Right renal pelvis (tissue), 4 donors: ENCODE measurements around the gene ANXA9. TPM values are rescaled to one million over a fixed set of nuclear protein-coding genes. Genes with fewer than 3 reads are reported as not detected.

Source experiments
- DNase-seq, 4 donors: peaks; one replicate each; pipeline ENCODE4 v3.0.0-alpha.2; 2013; ENCODE audit warnings: low read depth in 4 of 4, low spot score in 3 of 4, missing footprints in 1 of 4
- polyA plus RNA-seq, 4 donors: library from polyadenylated mRNA; unstranded; fragments of 120-200 nt; gene quantifications; one replicate each; pipeline ENCODE4 v1.2.1, GENCODE V29; 2013; ENCODE audit not compliant: insufficient read length in 4 of 4

Gene ANXA9
- polyA plus RNA-seq, 4 donors, result 12.6 to 20.2 (median 14.8) TPM

DNA sequence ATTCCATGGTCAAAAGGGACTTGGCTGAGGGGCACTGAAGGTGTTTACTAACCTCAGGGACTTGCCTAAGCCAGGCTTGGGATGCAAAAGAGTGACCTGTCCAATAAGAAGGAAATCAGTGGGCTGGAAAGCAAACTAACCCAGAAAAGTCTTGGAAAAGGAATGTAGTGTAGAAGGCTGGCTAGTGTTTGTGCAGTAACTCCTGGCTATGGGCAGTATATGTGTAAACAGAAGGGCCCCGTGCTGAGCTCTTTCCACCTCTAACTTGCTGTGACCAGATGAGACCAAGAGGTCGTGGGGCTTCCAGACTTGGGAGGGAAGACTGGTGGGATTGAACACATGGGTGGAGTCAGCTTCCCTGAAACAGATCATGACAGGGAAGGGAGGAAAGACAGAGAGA is 20.5 kb downstream of the ANXA9 start:
- DNase-seq, result no peak

DNA sequence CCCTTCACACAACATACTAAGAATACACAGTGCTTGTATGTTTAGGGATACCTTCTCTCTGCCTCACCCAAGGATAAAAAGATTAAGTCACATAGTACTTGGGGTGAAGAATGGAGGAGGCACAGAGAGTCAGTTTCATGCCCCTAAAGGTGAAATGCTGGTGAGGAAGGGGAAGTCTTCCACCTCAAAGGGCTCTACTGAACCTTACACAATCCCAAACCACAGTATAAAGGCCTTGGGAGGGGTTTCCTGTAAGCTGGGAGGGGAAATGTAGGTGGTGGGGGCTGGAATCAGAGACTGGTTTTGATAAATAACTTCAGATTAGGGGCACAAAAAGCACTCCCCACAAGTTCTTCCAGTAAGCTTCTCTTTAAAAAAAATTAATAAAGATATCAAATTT is 21.1 kb downstream of the ANXA9 start:
- DNase-seq, result no peak

GRCh38 chr1:151005729-151006319 is 23.7 kb downstream of the ANXA9 start:
- DNase-seq, result no peak

- DNase-seq, result peak in 3 of 4 donors; percentile 69 to 78 (median 77)
Measured at GRCh38 chr1:151006327-151007052, 24.4 kb downstream of the ANXA9 start, which contains the start of gene MINDY1. Gene MINDY1, minus strand, starts transcription at chr1:151006902. Its CDS starts 4,285 bp downstream, at chr1:151002617.

DNA sequence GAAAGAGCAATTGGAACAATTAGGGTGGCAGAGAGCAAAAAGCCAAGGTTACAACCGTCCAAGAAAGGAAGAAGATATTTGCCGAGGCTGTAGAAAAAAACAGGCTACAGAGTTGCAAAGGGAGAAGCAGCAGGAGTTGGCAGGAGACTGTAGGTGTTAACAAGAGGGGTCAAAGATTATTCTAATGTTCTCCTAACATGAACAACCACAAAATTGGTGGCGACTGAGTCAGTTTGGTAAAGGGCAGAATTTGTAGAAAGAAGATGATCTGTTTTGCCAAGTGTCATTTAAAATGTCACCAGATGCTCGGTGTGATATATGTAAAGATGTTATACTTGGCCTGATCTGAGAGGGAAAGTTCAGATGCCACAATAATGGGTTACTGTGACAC is 25.8 kb downstream of the ANXA9 start:
- DNase-seq, result no peak

GRCh38 chr1:151008244-151009205 is 26.4 kb downstream of the ANXA9 start, which contains the start of gene PRUNE1:
Gene PRUNE1, plus strand, starts transcription at chr1:151008449. Its CDS starts 184 bp downstream, at chr1:151008633.
- DNase-seq, result peak; percentile 93 to 96 (median 94)

- DNase-seq, result no peak
Measured at GRCh38 chr1:151009206-151009587, 27.1 kb downstream of the ANXA9 start.

- no peak for DNase-seq
Measured at GRCh38 chr1:151009674-151010345, 27.7 kb downstream of the ANXA9 start.

DNA sequence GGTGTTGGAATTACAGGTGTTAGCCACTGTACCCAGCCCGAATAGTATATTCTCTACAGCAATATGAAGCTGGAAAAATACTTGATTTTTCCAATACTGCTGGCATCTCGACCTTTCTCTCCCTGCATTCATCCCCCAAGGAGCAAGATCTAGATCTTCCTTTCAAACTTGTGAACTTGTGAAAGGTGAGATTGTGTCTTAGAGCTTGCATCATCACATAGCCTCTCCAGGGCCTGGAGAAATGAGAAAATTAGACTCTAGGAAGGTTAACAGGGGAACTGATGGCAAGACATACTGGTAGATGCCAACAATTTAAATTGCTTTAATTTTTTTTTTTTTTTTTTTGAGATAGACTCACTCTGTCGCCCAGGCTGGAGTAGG is 28.2 kb downstream of the ANXA9 start:
- no peak for DNase-seq

DNA sequence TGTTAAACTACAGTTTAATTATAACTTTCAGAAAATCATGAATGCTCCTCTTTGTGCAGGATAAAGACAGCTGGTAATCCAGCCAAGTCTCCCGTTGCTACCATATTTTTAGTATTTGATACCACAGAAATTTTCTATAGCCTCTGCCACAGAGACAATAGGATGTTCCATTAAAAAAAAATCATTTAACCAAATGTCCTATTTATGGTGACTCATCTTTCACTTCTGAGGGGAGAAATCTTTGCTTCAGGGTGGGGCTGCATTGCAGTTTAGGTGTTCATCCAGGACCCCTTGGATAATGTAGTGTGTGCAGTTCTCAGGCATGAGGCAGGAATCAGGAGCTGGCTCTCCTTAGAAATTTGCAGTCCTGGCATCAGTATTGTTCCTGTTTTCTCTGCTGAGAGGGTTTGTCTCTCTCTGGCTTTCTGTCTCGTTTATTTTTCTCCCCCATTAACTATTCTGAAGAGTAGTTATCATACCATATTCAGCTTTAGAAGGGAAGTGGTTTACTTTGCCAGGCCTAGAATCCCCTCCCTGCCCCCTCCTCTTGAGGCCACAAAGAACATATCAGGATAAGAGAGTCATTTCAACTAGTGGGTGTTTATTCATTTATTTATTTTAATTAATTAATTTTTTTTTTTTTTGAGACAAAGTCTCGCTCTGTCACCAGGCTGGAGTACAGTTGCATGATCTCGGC is 29.2 kb downstream of the ANXA9 start:
- DNase-seq, result no peak

DNA sequence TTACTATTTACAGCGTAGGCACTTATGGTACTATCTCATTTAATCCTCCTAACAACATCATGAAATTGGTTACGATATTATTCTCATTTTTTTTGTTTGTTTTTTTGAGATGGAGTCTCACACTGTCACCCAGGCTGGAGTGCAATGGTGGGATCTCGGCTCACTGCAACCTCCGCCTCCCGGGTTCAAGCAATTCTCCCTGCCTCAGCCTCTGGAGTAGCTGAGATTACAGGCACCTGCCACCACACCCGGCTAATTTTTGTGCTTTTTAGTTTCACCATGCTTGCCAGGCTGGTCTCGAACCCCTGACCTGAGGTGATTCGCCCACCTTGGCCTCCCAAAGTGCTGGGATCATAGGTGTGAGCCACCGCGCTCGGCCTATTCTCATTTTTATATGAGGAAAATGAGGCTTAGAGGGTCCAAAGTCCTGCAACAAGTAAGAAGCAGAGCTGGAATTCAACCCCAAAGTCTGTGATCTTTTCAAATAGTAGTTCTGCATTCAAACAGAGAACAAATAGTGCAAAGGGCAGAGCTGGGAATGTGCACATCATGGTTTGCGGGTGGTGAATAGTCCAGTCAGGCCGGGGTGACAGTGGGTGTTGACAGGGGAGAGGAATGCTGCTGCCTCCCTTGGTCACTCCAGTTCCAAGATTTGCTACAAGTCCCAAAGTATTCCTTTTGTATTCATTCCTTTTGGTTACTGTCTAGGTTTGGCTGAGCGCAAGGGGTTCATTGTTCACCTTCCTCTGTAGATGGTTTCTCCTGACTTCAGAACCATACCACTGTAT is 30.8 kb downstream of the ANXA9 start:
- no peak for DNase-seq

DNA sequence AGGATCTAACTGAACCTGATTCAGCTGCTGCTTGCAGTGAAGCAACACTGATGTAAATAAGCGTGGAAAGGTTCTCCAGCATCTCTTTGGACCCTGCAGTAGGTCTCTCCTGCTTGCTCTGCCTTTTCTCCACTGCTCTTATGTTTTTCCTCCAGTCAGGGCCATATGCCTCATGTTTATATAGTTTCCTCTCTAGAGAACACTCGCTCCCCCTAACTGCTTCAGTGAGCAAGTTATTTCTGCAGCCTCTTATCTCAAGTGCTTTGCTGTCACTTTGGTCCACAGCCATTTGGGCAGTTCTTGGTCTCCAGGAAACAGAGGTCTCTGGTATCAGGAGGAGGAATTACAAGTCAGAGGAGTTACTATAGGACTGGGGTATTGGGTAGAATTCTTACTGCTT is 31.4 kb downstream of the ANXA9 start:
- peak in 1 of 4 donors; percentile 68 for DNase-seq

DNA sequence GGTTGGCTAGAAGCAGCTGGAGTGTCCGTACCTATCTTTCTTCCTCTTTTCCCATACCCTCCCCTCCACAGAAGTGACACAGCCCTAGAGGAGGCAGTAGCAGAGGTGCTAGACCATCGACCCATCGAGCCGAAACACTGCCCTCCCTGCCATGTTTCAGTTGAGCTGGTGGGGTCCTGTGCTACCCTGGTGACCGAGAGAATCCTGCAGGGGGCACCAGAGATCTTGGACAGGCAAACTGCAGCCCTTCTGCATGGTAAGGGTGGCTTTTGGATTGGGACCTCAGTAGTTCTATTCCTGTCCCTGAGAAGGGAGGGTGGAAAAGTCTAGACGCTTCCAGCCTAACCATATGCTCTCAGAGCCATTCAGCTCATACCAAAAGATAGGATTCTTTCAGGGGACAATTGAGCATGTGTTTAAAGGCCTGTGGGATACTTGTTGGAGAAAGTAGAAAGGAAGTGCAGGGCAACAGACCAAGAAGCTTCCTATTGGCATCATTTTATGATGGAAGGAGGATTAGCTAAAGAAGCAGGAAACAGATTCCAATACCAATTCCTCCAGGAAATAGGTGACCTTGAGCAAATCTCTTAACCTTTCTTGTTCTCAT is 42.6 kb downstream of the ANXA9 start:
- DNase-seq, result no peak

GRCh38 chr1:151026460-151026859 is 44.4 kb downstream of the ANXA9 start:
- no peak for DNase-seq

GRCh38 chr1:151032164-151032563 is 50.1 kb downstream of the ANXA9 start:
- DNase-seq, result no peak

DNA sequence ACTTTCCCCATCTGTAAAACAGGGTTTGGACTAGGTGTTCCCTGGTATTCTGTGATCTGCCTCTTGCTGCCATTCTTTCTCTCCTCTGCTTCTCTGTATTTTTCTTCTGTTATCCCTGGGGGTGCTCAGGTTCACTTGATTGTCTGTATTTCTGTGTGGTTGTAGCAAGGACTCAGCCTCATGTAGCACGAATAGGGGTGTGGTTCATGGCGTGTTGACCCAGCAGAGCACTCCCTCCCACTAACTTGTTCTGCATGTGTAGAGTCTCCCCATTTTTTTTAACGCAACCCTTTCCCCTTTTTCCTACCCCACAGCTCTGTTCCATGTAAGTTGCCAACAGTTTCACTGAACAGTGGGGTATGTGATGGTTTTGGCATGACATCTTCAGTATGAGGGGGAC is 53.1 kb downstream of the ANXA9 start:
- DNase-seq, result no peak

DNA sequence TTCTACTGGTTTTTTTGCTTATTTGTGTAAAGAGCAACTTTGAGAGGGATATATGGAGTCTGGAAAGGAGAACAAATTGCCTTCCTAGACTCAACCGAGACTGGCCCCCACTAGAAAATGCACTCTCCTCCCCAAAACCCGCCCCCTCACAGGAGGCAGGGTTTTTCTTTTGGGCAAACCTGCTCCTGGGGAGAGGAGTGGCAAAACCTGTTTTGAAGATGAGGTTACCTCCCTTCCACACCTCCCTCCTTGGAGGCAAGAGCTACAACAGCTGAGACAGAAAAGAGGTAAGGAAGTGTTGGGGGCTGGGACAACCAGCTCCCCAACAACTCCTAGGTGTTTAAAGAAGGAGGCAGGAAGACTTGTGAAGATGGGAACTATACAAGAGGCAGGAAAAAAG is 54.3 kb downstream of the ANXA9 start, which contains the start of gene BNIPL:
Gene BNIPL, plus strand, starts transcription at position 231 of the 400 bp plus-strand sequence. Its CDS starts 140 bp downstream, at position 371.
- no peak for DNase-seq

GRCh38 chr1:151037032-151037431 is 54.9 kb downstream of the ANXA9 start:
- DNase-seq, result no peak

DNA sequence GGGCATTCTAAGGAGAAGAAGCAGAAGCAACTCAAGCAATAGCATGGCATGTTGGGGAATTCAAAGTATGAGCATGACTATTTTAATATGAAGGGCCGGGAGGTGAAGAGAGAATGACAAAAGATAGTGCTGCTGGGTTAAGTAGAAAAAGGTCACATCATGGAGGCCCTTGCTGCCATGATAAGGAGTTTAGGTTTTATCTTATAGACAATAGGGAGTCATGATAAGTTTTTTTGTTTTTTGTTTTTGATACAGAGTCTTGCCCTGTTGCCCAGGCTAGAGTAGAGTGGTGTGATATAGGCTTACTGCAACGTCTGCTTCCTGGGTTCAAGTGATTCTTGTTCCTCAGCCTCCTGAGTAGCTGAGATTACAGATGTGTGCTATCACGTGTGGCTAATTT is 57.4 kb downstream of the ANXA9 start:
- no peak for DNase-seq
